Neural progenitor cell (in vitro differentiated cells): ENCODE measurements around the gene OR10R2.

ENCODE experiments used
- EZH2 ChIP-seq: fragments of 200-600 bp; sonication (generic); IDR thresholded peaks from 2 replicates; pipeline ENCODE4 v1.6.1; 2017; ENCODE audit warnings: antibody characterized with exemption, mild to moderate bottlenecking, moderate library complexity
- EZH2phosphoT487 ChIP-seq: fragments of 200-600 bp; sonication (generic); IDR thresholded peaks from 2 replicates; pipeline ENCODE4 v1.6.1; 2017; ENCODE audit warnings: antibody characterized with exemption
- TF ChIP-seq, protein P1 (sequence below): fragments of 200-600 bp; sonication (generic); IDR thresholded peaks from 2 replicates; pipeline ENCODE4 v1.5.1; 2017; ENCODE audit warnings: antibody characterized with exemption, mild to moderate bottlenecking

DNA sequence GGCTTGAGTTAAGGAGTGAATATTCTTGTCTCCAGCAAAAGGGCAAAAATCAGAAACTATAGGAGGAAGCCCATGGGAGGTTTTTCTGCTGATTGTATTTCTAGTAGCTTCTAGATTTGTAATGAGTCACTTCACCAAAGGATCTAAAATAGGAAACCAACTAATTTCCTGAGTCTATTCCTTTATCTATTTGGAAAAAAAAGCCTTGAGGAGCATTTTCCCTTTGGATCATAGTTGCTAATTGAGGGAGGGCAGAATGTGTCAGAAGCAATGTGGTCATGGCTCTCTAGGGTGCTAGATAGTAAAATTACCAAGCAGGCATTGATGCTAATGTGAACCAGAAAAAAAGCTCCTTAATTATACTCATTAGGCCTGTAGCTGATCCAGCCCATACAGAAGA, at the start of gene OR10R2:
- TF ChIP-seq EZH2, result no peak
- TF ChIP-seq, protein P1, sequence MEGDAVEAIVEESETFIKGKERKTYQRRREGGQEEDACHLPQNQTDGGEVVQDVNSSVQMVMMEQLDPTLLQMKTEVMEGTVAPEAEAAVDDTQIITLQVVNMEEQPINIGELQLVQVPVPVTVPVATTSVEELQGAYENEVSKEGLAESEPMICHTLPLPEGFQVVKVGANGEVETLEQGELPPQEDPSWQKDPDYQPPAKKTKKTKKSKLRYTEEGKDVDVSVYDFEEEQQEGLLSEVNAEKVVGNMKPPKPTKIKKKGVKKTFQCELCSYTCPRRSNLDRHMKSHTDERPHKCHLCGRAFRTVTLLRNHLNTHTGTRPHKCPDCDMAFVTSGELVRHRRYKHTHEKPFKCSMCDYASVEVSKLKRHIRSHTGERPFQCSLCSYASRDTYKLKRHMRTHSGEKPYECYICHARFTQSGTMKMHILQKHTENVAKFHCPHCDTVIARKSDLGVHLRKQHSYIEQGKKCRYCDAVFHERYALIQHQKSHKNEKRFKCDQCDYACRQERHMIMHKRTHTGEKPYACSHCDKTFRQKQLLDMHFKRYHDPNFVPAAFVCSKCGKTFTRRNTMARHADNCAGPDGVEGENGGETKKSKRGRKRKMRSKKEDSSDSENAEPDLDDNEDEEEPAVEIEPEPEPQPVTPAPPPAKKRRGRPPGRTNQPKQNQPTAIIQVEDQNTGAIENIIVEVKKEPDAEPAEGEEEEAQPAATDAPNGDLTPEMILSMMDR, result no peak
- no peak for TF ChIP-seq EZH2phosphoT487
